GM12878 (cell line): ENCODE data around the gene PTPRD. TPM values are rescaled to one million over a fixed set of nuclear protein-coding genes. Genes with fewer than 3 reads are reported as not detected.

ENCODE experiments used
- ATAC-seq: fragments of 200-7000 bp; cut with Tn5 transposase; 3 replicates; pipeline ENCODE4 v1.9.1; 2020; ENCODE audit warnings: mild to moderate bottlenecking, moderate library complexity
- BruUV-seq: library from RNA; stranded (reverse); fragments of 400-500 nt; replicated peaks from 2 replicates; lab custom pipeline; 2021; lab: Mats Ljungman, UMichigan
- CTCF ChIA-PET: fragments of 300-600 bp; sonication (Branson Sonifier 250); formaldehyde crosslinking; extraction: SDS; loops from one replicate; lab custom pipeline; 2021; ENCODE audit warnings: inconsistent platforms; lab: Yijun Ruan, JAX
- POLR2A ChIA-PET: fragments of 350-600 bp; formaldehyde crosslinking; extraction: SDS; loops from one replicate; lab custom pipeline; 2021; ENCODE audit warnings: inconsistent platforms; lab: Charles Lee
- RAD21 ChIA-PET: fragments of 300-600 bp; sonication (Branson Sonifier 250); formaldehyde crosslinking; loops from one replicate; lab custom pipeline; 2023; ENCODE audit warnings: antibody characterized with exemption; ENCODE audit not compliant: unreplicated experiment; lab: Charles Lee
- SMC1A ChIA-PET: fragments of 300-600 bp; sonication (Branson Sonifier 250); formaldehyde crosslinking; loops from one replicate; lab custom pipeline; 2023; ENCODE audit not compliant: unreplicated experiment, uncharacterized antibody; lab: Charles Lee
- DNase-seq: peaks from one replicate; pipeline ENCODE4 v3.0.0-alpha.2; 2011; ENCODE audit warnings: low read depth, low spot score
- FAIRE-seq: peaks from 3 replicates; lab custom pipeline; 2011; peaks lifted over from hg19 to GRCh38; lab: Jason Lieb, UNC
- H2AFZ ChIP-seq: 2 replicates; pipeline ENCODE4 v1.6.0; 2011; ENCODE audit warnings: low read depth, low read length, control low read depth; ENCODE audit not compliant: control insufficient read depth
- H3K27ac ChIP-seq: 2 replicates; pipeline ENCODE4 v1.5.1; 2011; ENCODE audit warnings: control low read depth; ENCODE audit not compliant: control insufficient read depth, insufficient read depth
- H3K27me3 ChIP-seq, 2 experiments: replicated peaks in 1 of 2; 2 replicates each; pipeline versions ENCODE4 v1.6.0 to v1.6.1; 2011; ENCODE audit warnings: low read length in 1 of 2; ENCODE audit not compliant: control insufficient read depth in 2 of 2, insufficient read depth in 2 of 2
- H3K36me3 ChIP-seq, 2 experiments: 2 replicates each; pipeline ENCODE4 v1.5.1; 2011; ENCODE audit warnings: low read length in 1 of 2; ENCODE audit not compliant: control insufficient read depth in 2 of 2, insufficient read depth in 2 of 2
- H3K4me1 ChIP-seq: 2 replicates; pipeline ENCODE4 v1.6.1; 2011; ENCODE audit warnings: mild to moderate bottlenecking, low read length, moderate library complexity, mixed read lengths; ENCODE audit not compliant: control insufficient read depth, insufficient read depth
- H3K4me2 ChIP-seq: 2 replicates; pipeline ENCODE4 v1.6.0; 2011; ENCODE audit warnings: control low read depth; ENCODE audit not compliant: control insufficient read depth, insufficient read depth
- H3K4me3 ChIP-seq: fragments of 200-600 bp; sonication (generic); 2 replicates; pipeline ENCODE4 v1.5.1; 2016
- H3K79me2 ChIP-seq: 2 replicates; pipeline ENCODE4 v1.6.0; 2011; ENCODE audit warnings: low read length; ENCODE audit not compliant: control insufficient read depth, insufficient read depth
- H3K9ac ChIP-seq: 2 replicates; pipeline ENCODE4 v1.8.0; 2011; ENCODE audit warnings: low read length, control low read depth, mixed read lengths; ENCODE audit not compliant: control insufficient read depth, insufficient read depth
- H3K9me3 ChIP-seq: replicated peaks from 3 replicates; pipeline ENCODE4 v1.5.1; 2011; ENCODE audit warnings: mild to moderate bottlenecking, low read length; ENCODE audit not compliant: control insufficient read depth, insufficient read depth
- H4K20me1 ChIP-seq: 2 replicates; pipeline ENCODE4 v1.6.0; 2011; ENCODE audit not compliant: control insufficient read depth, insufficient read depth
- CEBPB ChIP-seq, 2 experiments: fragments of 150-350 bp in 1 of 2; IDR thresholded peaks; 2 replicates each; pipeline ENCODE4 v1.6.1; 2012 to 2014; ENCODE audit warnings: low read depth in 2 of 2, low read length in 2 of 2, borderline replicate concordance in 1 of 2, inconsistent platforms in 1 of 2
- CHD2 ChIP-seq: IDR thresholded peaks from 2 replicates; pipeline ENCODE4 v1.6.1; 2011; ENCODE audit warnings: low read depth, low read length, improper control_type of control experiment, borderline replicate concordance
- CREB1 ChIP-seq: IDR thresholded peaks from 2 replicates; pipeline ENCODE4 v1.6.1; 2012; ENCODE audit warnings: low read depth, mild to moderate bottlenecking, inconsistent platforms
- DPF2 ChIP-seq: fragments of 450-650 bp; IDR thresholded peaks from 2 replicates; pipeline ENCODE4 v1.6.1; 2017; ENCODE audit warnings: mild to moderate bottlenecking
- MAX ChIP-seq: IDR thresholded peaks from 2 replicates; pipeline ENCODE4 v1.6.1; 2012; ENCODE audit warnings: low read depth, low read length, improper control_type of control experiment
- MEF2B ChIP-seq: fragments of 450-650 bp; IDR thresholded peaks from 2 replicates; pipeline ENCODE4 v1.6.1; 2018; ENCODE audit warnings: mild to moderate bottlenecking, moderate library complexity; ENCODE audit not compliant: partially characterized antibody, poor library complexity, severe bottlenecking
- NRF1 ChIP-seq: conservative IDR thresholded peaks from 2 replicates; pipeline ENCODE4 v1.6.1; 2011; ENCODE audit warnings: mild to moderate bottlenecking, low read depth, low read length, improper control_type of control experiment
- RFX5 ChIP-seq: IDR thresholded peaks from 2 replicates; pipeline ENCODE4 v1.6.1; 2011; ENCODE audit warnings: low read depth, low read length, improper control_type of control experiment
- RUNX3 ChIP-seq: IDR thresholded peaks from 2 replicates; pipeline ENCODE4 v1.6.1; 2012; ENCODE audit warnings: low read length, inconsistent platforms
- SRF ChIP-seq, 2 experiments: IDR thresholded peaks; 2 replicates each; pipeline ENCODE4 v1.6.1; 2011; ENCODE audit warnings: low read depth in 2 of 2, low read length in 2 of 2, mild to moderate bottlenecking in 1 of 2, moderate library complexity in 1 of 2
- STAT1 ChIP-seq: fragments of 450-650 bp; conservative IDR thresholded peaks from 2 replicates; pipeline ENCODE4 v1.6.1; 2014; ENCODE audit warnings: antibody characterized with exemption, mild to moderate bottlenecking
- ZBTB4 ChIP-seq: fragments of 450-650 bp; formaldehyde crosslinking; IDR thresholded peaks from 2 replicates; pipeline ENCODE4 v1.4.0; 2022; ENCODE audit warnings: mild to moderate bottlenecking, moderate library complexity
- ZNF384 ChIP-seq: IDR thresholded peaks from 2 replicates; pipeline ENCODE4 v1.6.1; 2012; ENCODE audit warnings: low read depth, mild to moderate bottlenecking, low read length, improper control_type of control experiment, borderline replicate concordance
- WGBS: methylation state at CpG from one replicate; pipeline ENCODE4 v1.1.6; 2016; ENCODE audit warnings: low lambda C conversion rate; ENCODE audit not compliant: insufficient replicate concordance, insufficient coverage; ENCODE audit errors: missing lambda C conversion rate; 5-methylcytosine and 5-hydroxymethylcytosine counted together
- in situ Hi-C: fragments of 300-500 bp; cut with MboI; formaldehyde crosslinking; loops from 9 replicates; pipeline ENCODE4 v1.14.3; 2018; ENCODE audit warnings: mixed read lengths
- intact Hi-C: fragments of 100-400 bp; cut with micrococcal nuclease; formaldehyde crosslinking; loops from one replicate; pipeline ENCODE4 v1.14.2; 2022; ENCODE audit not compliant: unreplicated experiment
- polyA plus RNA-seq, 11 experiments: library from polyadenylated mRNA; depleted of rRNA in 4 of 11; unstranded in 6 of 11; stranded (reverse) in 5 of 11; fragments of >200 nt; fragmentation: Nextera tagmentation in 4 of 11; fragmentation: Illumina TruSeq in 1 of 11; extraction: Ambion mirVana in 4 of 11; extraction: Trizol in 1 of 11; gene quantifications; 1 replicate in 1 of 11; 2 replicates in 10 of 11; pipeline versions ENCODE4 v1.2.1 to v1.2.3, GENCODE V29; 2011 to 2016; ENCODE audit warnings: inconsistent platforms in 2 of 11, missing spikeins in 2 of 11, low read depth in 1 of 11
- total RNA-seq, 4 experiments: library from RNA; depleted of rRNA in 3 of 4; stranded (reverse); fragments of >200 nt in 3 of 4; fragmentation: Illumina TruSeq in 1 of 4; extraction: Trizol in 1 of 4; gene quantifications; 2 replicates each; pipeline versions ENCODE4 v1.2.1 to v1.2.3, GENCODE V29; 2013 to 2021
- TF ChIP-seq, protein P1 (sequence below): fragments of 450-650 bp; conservative IDR thresholded peaks from 2 replicates; pipeline ENCODE4 v1.6.1; 2017; ENCODE audit warnings: mild to moderate bottlenecking, moderate library complexity

PTPRD gene
- total and polyA plus RNA-seq, 10 of the 15 experiments (the other 5 are each of a cell fraction or from before 2014, with no cell fraction given): under 0.01 to 0.05 (median 0.01) TPM; not detected in 7

GRCh38 chr9:8297047-8297446 is 2315.8 kb downstream of the PTPRD start:
- in situ Hi-C loops (no loop called here), intact Hi-C loops (no loop called here)
- H4K20me1 ChIP-seq: no peaks in the 10 kb centered on the region
- no peaks in the 10 kb centered on the region for H3K27me3 ChIP-seq
- H3K9ac ChIP-seq: no peak overlapping the region
- POLR2A ChIA-PET: no interaction called here
- no peak overlapping the region for H3K4me3 ChIP-seq
- no TSS peak for BruUV-seq
- H3K79me2 ChIP-seq: no peaks in the 10 kb centered on the region
- ATAC-seq (no peak), DNase-seq (no peak), FAIRE-seq (no peak)
- no peak overlapping the region for H3K27ac ChIP-seq
- H3K4me1 ChIP-seq: no peaks in the 10 kb centered on the region
- 13% methylated on average over 3 of the region's 3 CpGs for WGBS
- H3K36me3 ChIP-seq: no peaks in the 10 kb centered on the region
- SMC1A ChIA-PET: no interaction called here
- H3K9me3 ChIP-seq: no peaks in the 10 kb centered on the region
- no peak overlapping the region for H3K4me2 ChIP-seq
- TF ChIP-seq ZNF384: no peak
- TF ChIP-seq, protein P1, sequence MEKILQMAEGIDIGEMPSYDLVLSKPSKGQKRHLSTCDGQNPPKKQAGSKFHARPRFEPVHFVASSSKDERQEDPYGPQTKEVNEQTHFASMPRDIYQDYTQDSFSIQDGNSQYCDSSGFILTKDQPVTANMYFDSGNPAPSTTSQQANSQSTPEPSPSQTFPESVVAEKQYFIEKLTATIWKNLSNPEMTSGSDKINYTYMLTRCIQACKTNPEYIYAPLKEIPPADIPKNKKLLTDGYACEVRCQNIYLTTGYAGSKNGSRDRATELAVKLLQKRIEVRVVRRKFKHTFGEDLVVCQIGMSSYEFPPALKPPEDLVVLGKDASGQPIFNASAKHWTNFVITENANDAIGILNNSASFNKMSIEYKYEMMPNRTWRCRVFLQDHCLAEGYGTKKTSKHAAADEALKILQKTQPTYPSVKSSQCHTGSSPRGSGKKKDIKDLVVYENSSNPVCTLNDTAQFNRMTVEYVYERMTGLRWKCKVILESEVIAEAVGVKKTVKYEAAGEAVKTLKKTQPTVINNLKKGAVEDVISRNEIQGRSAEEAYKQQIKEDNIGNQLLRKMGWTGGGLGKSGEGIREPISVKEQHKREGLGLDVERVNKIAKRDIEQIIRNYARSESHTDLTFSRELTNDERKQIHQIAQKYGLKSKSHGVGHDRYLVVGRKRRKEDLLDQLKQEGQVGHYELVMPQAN: no peak
- no peak for TF ChIP-seq DPF2
- TF ChIP-seq SRF (IDR thresholded peaks at IDR 0.05; ENCODE audit: low read depth in 2 of 2, low read length in 2 of 2): no peak
- RAD21 ChIA-PET: no interaction called here
- CTCF ChIA-PET: no interaction called here
- no peak overlapping the region for H2AFZ ChIP-seq

GRCh38 chr9:8292657-8293056 is 2320.1 kb downstream of the PTPRD start:
- Histone ChIP-seq H3K9me3 (no peaks in the 10 kb centered on the region), H3K27me3 (no peaks in the 10 kb centered on the region), H3K9ac (no peak overlapping the region), H3K27ac (no peak overlapping the region), H3K4me2 (no peak overlapping the region), H4K20me1 (no peaks in the 10 kb centered on the region), H2AFZ (no peak overlapping the region), H3K36me3 (no peaks in the 10 kb centered on the region), H3K79me2 (no peaks in the 10 kb centered on the region), H3K4me3 (no peak overlapping the region), H3K4me1 (no peaks in the 10 kb centered on the region)
- ATAC-seq (no peak), DNase-seq (no peak), FAIRE-seq (no peak)
- BruUV-seq: no TSS peak
- SMC1A ChIA-PET: no interaction called here
- RAD21 ChIA-PET: no interaction called here
- POLR2A ChIA-PET: no interaction called here
- CTCF ChIA-PET: no interaction called here
- intact Hi-C loops: no loop called here
- WGBS: 24% methylated on average over 4 of the region's 4 CpGs
- in situ Hi-C loops: no loop called here
- TF ChIP-seq MEF2B: no peak
- no peak for TF ChIP-seq NRF1
- TF ChIP-seq ZBTB4 (CRISPR knock-in tag): no peak
- no peak for TF ChIP-seq STAT1
- no peak for TF ChIP-seq MAX
- TF ChIP-seq RUNX3: no peak
- no peak for TF ChIP-seq RFX5
- TF ChIP-seq CREB1: no peak
- no peak for TF ChIP-seq CEBPB (IDR thresholded peaks at IDR 0.05; ENCODE audit: borderline replicate concordance in 1 of 2, low read depth in 2 of 2, low read length in 2 of 2)
- TF ChIP-seq CHD2: no peak
